ENCODE results near the gene JAK1. TPM values are rescaled to one million over a fixed set of nuclear protein-coding genes. Genes with fewer than 3 reads are reported as not detected.
"Not testable (repeated sequence)": the region's sequence is repeated elsewhere in the genome, so short reads cannot be mapped to it uniquely, and the experiment has no call there.

JAK1 gene
- total RNA-seq, 1 experiment from 2014 or later: 44.1 TPM

DNA sequence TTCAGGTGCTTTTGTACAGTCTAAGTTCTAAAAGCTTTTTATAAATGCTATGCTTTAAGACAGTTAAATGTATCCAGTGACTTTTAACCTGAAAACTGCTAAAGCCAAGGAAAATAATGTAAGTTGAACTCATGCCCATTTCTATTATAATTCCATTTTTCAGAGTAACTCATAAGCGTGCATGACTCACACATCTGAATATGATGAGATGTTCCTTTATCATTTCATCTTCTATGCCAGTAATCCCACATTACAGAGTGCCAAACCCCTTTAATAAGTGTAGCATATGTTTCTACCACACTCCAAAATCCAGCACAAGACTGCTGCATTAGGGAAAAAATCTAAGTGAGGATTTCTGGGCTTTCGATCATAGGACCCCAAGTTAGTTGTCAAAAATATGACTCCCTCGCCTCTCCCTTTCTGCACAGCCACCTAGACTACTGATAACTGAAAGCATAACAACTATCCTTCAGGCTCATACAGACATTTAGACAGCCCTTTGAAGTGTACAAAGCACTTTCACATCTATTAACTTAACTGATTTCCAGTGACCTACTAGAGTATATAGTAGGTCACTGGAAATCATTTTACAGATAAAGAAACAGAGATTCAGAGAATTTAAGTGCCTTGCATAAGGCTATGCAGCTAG is 45.3 kb downstream of the JAK1 start:
- ATAC-seq (peak; percentile 77), DNase-seq (peak; percentile 87)
- Histone ChIP-seq H3K9ac (ENCODE audit: low read length) (peak overlapping the region; percentile 14; the same call in 1 of the 2 replicates), H3K9me2 (replicated peaks; ENCODE audit: low read length) (no peaks in the 10 kb centered on the region), H3K36me3 (ENCODE audit: low read depth, low read length) (no peaks in the 10 kb centered on the region), H3K4me1 (ENCODE audit: insufficient read depth, low read length) (peaks cover 60% of the 10 kb centered on the region), H3K4me3 (ENCODE audit: low read length) (peak overlapping the region; percentile 29; the same call in 1 of the 2 replicates), H4K20me1 (ENCODE audit: low read length) (no peaks in the 10 kb centered on the region), H2AFZ (ENCODE audit: low read length) (no peak overlapping the region), H3F3A (ENCODE audit: low read length, unreplicated experiment) (peaks cover 5% of the 10 kb centered on the region), H3K79me2 (ENCODE audit: low read length) (peaks cover 84% of the 10 kb centered on the region), H3K4me2 (ENCODE audit: low read length) (peak overlapping the region; percentile 64), H3K9me3 (ENCODE audit: low read length) (no peaks in the 10 kb centered on the region), H3K27me3 (ENCODE audit: low read length) (no peaks in the 10 kb centered on the region), H3K27ac (ENCODE audit: low read length) (peak overlapping the region; percentile 73)
- intact Hi-C loops (cut with micrococcal nuclease): no loop called here
- no TSS peak for BruUV-seq (replicated peaks)
- TF ChIP-seq, protein P1, sequence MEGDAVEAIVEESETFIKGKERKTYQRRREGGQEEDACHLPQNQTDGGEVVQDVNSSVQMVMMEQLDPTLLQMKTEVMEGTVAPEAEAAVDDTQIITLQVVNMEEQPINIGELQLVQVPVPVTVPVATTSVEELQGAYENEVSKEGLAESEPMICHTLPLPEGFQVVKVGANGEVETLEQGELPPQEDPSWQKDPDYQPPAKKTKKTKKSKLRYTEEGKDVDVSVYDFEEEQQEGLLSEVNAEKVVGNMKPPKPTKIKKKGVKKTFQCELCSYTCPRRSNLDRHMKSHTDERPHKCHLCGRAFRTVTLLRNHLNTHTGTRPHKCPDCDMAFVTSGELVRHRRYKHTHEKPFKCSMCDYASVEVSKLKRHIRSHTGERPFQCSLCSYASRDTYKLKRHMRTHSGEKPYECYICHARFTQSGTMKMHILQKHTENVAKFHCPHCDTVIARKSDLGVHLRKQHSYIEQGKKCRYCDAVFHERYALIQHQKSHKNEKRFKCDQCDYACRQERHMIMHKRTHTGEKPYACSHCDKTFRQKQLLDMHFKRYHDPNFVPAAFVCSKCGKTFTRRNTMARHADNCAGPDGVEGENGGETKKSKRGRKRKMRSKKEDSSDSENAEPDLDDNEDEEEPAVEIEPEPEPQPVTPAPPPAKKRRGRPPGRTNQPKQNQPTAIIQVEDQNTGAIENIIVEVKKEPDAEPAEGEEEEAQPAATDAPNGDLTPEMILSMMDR (conservative IDR thresholded peaks at IDR 0.05; ENCODE audit: low read depth, low read length): no peak
- TF ChIP-seq EZH2 (IDR thresholded peaks at IDR 0.05; ENCODE audit: low read length, unreplicated experiment): no peak
- TF ChIP-seq EZH2phosphoT487 (IDR thresholded peaks at IDR 0.05; ENCODE audit: borderline replicate concordance, low read length): no peak
- ChIA-PET CTCF (no interaction called here), POLR2A (ENCODE audit: unreplicated experiment) (no interaction called here)

DNA sequence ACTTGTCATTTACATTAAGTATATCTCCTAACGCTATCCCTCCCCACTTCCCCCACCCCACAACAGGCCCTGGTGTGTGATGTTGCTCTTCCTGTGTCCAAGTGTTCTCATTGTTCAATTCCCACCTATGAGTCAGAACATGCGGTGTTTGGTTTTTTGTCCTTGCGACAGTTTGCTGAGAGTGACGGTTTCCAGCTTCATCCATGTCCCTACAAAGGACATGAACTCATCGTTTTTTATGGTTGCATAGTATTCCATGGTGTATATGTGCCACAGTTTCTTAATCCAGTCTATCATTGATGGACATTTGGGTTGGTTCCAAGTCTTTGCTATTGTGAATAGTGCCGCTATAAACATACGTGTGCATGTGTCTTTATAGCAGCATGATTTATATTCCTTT is 47.2 kb downstream of the JAK1 start:
- H3K9me2 ChIP-seq (replicated peaks; ENCODE audit: low read length); POLR2A ChIA-PET (ENCODE audit: unreplicated experiment); H2AFZ ChIP-seq (ENCODE audit: low read length); H3K9me3 ChIP-seq (ENCODE audit: low read length); ATAC-seq; DNase-seq; H3K27me3 ChIP-seq (ENCODE audit: low read length); H4K20me1 ChIP-seq (ENCODE audit: low read length); H3K9ac ChIP-seq (ENCODE audit: low read length); CTCF ChIA-PET; H3K36me3 ChIP-seq (ENCODE audit: low read depth, low read length); BruUV-seq (replicated peaks); H3F3A ChIP-seq (ENCODE audit: low read length, unreplicated experiment); intact Hi-C loops (cut with micrococcal nuclease); H3K4me2 ChIP-seq (ENCODE audit: low read length); H3K27ac ChIP-seq (ENCODE audit: low read length); H3K4me3 ChIP-seq (ENCODE audit: low read length): not testable (repeated sequence)
- Histone ChIP-seq H3K79me2 (ENCODE audit: low read length) (peaks cover 81% of the 10 kb centered on the region), H3K4me1 (ENCODE audit: insufficient read depth, low read length) (peaks cover 67% of the 10 kb centered on the region)

DNA sequence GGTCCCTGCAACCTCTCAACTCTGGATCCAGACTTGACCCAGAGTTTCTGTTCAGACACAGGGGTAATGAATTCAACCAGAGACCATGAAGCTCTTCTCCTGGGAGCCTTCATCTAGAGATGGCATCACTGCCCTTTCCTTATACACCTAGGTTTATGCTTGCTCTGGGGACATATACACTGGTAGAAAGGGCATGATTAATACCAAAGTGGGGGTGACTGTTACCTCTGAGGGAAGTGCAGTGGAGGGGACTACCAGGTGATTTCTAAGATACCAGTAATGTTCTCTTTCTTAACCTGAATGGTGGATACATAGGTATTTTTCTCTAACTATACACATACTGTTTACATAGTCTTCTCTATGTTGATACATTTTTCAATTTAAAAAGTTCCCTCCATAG is 48.4 kb downstream of the JAK1 start:
- Histone ChIP-seq H3K36me3 (ENCODE audit: low read depth, low read length) (no peaks in the 10 kb centered on the region), H3K27me3 (ENCODE audit: low read length) (no peaks in the 10 kb centered on the region), H3K4me1 (ENCODE audit: insufficient read depth, low read length) (peaks cover 58% of the 10 kb centered on the region), H3K4me3 (ENCODE audit: low read length) (no peak overlapping the region), H3K9me3 (ENCODE audit: low read length) (no peaks in the 10 kb centered on the region), H3K9me2 (replicated peaks; ENCODE audit: low read length) (no peaks in the 10 kb centered on the region), H3K4me2 (ENCODE audit: low read length) (peak overlapping the region; percentile 64), H4K20me1 (ENCODE audit: low read length) (no peaks in the 10 kb centered on the region), H3K9ac (ENCODE audit: low read length) (no peak overlapping the region), H3F3A (ENCODE audit: low read length, unreplicated experiment) (peaks cover 5% of the 10 kb centered on the region), H2AFZ (ENCODE audit: low read length) (no peak overlapping the region), H3K79me2 (ENCODE audit: low read length) (peaks cover 79% of the 10 kb centered on the region), H3K27ac (ENCODE audit: low read length) (peak overlapping the region; percentile 83)
- no peak for ATAC-seq
- intact Hi-C loops (cut with micrococcal nuclease): loop anchor here (2.0 kb wide), 1 partner anchor 47 kb away; no protein-coding TSS in a partner anchor
- TF ChIP-seq, protein P1 (conservative IDR thresholded peaks at IDR 0.05; ENCODE audit: low read depth, low read length): no peak
- TF ChIP-seq EZH2phosphoT487 (IDR thresholded peaks at IDR 0.05; ENCODE audit: borderline replicate concordance, low read length) (no peak), EZH2 (IDR thresholded peaks at IDR 0.05; ENCODE audit: low read length, unreplicated experiment) (no peak)
- ChIA-PET CTCF (no interaction called here), POLR2A (ENCODE audit: unreplicated experiment) (no interaction called here)
- DNase-seq: no peak
- no TSS peak for BruUV-seq (replicated peaks)

All from PC-3 (cell line).